HK-2 (cell line): Measurements from ENCODE around the gene NEGR1.
"Not testable (repeated sequence)": the region's sequence is repeated elsewhere in the genome, so short reads cannot be mapped to it uniquely, and the experiment has no call there.

Source experiments
- DNase-seq: peaks from one replicate; pipeline ENCODE4 v3.0.0-alpha.2; 2018; ENCODE audit not compliant: unreplicated experiment

Gene NEGR1

DNA sequence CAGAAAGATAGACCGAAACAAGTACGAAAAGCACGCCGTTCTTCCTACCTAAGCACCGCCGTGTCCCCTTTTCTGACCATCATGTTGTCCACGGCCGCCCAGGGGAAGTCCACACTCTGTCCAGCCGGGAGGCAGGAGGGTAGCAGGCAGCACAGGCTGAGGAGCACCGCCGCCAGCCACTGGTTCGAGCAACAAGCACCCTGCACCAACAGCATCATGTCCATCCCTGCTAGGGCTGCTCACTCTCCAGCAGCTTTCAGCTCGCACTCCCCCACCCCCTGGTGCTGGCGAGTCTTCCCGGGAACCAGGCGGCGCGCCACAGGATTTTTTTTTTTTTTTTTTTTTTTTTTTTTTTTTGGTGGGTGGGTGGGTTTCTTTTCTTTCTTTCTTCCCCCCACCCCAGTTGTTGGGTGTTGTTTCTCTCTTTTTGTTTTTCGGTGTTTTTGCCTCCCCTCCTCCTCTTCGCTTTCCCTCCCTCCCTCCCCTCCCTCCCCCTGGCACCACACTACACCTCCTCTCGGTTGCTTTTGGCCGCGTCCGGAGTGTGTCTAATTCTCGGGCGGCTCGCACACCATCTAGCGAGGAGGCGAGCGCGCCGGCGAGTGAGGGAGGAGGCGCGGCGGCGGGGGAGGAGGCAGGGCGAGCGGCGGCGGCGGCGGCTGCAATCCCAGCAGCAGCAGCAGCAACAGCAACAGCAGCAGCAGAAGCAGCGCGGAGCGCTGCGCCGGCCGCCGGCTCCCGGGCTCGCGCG, at the start of gene NEGR1:
Gene NEGR1 (minus strand): TSS at position 269 of the 751 bp plus-strand sequence.
- DNase-seq, result peak; percentile 91

DNA sequence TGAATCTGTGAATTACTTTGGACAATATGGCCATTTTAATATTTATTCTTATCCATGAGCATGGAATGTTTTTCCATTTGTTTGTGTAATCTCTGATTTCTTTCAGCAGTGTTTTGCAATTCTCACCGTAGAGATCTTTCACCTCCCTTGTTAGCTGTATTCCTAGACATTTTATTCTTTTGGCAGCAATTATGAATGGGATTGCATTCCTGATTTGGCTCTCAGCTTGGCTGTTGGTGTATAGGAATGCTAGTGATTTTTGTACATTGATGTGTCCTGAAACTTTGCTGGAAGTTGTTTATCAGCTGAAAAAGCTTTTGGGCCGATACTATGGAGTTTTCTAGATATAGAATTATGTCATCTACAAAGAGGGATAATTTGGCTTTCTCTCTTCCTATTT, 44.2 kb upstream of the NEGR1 start:
- no peak for DNase-seq

GRCh38 chr1:72324451-72324850, 42.1 kb upstream of the NEGR1 start:
- no peak for DNase-seq

DNA sequence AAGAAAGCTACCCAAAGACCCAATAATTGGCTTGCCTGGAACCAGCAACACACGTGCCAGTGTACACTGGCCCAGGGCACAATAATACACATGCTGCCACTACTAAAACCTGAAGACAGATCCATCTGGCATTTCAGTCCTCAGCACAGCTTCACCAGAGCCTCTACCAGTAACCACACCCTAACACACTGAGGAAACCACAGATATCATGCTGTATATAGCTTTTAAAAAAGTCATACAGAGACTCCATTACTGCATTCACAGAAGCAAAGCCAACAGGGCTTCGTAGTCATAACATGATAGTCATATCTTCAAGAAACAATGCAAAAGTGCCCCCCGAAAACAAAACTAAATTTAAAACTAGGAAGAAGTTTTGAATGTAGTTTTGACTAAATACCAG, 40.6 kb upstream of the NEGR1 start:
- DNase-seq, result no peak

DNA sequence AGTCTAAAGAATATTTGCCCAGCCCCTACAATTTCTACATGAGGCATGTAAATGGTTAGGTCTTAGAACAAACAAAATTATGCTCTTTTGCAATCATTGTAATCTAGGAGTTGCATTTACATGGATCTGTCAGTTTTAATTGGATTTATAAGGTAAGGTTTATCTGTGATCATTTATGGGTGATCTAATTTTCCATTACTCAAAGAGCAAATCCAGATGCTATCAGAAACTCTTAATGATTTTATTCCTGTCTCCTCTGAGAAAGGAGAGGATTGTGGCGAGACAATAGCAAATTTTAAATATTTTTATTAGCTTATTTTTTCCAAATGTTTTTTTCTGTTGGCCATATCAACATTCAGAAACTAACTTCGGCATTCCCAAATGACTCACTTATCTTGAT, 14.2 kb upstream of the NEGR1 start:
- no peak for DNase-seq

GRCh38 chr1:72288886-72289285, 6.5 kb upstream of the NEGR1 start:
- DNase-seq, result no peak

DNA sequence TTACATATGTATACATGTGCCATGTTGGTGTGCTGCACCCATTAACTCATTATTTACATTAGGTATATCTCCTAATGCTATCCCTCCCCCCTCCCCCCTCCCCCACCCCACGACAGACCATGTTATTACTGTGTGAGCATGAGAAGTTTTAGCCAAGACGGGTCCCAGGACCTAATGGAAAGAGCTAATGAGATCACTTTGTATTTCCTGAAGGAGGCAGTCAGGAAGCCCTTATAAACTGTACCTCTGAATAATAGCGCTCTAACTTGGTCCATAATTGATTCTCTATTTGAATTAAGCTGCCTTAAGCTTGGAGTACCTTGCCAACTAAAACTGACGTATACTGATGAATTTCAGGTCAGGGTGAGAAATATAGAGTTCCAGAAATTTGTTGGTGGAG, 4.1 kb upstream of the NEGR1 start:
- DNase-seq, result no peak

DNA sequence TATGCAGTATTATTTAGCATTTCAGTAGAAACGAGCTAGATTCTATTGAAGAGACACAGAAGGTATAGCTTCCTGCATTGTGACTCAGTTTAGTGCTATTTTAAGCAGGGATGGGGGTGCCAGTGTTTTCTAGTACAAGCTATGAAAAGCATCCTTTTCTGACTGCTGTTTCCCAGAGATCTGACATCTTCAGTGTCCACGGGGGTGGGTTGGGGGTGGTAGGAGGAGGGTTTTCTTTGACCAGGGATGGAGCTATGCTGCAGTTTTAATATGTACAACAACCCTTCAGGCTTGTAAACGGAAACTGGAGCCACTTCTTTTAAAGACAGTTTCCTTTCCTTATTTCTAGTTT, 2.7 kb upstream of the NEGR1 start:
- DNase-seq, result no peak

DNA sequence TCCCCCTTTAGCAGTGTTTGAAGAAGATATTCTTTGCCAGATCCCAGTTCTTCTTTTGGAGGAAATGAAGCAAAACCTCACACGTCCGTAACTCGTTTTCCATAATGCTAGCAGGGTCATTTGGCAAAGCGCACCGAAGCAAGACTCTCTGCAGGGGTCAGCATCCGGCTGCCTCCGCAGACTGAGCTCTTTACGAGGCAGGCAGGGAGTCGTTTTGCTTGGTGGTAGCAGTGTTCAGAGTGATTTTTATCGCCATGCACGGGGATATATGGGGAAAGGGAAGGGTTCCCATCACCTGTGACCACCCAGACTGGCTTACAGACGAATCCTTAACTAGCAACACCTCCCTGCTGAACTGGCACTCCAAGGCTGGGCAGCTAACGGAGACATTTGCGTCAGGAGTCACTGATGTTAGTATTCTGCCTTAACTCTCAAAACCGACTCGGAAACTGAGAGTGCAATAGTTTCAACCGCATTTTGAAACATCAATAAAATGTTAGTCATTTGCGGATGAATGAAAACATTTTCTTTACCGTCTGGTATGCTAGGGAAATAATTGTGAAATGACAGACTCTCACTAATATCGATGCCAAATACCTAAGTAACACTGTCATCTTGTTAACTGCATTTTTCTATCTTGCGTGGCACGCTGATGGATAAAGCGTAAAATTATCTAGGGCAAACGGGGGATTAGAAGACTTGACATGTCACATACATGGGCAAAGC, 2.2 kb upstream of the NEGR1 start:
- DNase-seq, result peak; percentile 64

DNA sequence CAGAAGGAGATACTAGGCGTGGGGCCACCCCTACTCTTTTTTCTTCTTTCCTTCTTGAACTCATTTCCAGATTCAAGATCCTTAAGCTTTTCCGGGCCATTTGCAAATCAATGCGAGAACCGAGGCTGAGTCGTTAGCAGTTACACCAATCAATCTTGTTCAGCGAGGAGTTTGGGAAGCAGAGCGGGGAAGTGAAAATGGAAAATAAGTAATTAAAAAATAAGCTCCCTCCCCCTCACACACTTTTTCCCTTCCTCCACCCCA, 1.7 kb upstream of the NEGR1 start:
- no peak for DNase-seq

GRCh38 chr1:72283307-72284083, 1.2 kb upstream of the NEGR1 start:
- DNase-seq, result peak; percentile 71

- DNase-seq, result no peak
Observed at GRCh38 chr1:72283022-72283306, 625 bp upstream of the NEGR1 start.

DNA sequence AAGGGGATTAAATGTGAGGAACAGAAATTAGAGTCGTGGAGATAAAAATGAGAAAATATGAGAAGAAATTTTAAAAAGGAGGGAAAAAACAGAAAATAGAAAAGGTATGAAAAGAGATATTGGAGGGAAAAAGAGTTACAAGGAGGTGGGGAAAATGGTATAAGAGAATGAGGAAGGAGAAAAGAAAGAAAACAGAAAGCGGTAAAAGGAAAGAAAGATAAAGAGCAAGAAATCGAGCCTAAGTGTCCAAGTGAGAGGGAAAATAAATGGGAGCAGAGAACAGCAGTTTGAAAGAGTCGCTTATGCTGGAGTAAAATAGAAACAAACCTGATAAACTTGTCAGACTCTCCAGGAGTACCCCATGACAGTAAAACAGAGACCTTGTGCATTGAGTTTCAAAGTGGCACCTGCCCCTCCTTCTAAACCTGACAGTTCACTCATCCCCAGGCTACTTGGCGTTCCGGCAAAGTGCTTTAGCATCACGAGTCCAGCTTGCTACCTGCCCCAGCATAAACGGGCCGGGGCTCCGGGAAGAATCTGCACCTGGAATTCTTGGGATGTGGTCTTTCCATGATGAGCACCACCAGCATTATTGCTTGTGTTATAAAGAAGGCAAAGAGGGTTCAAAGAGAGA, 585 bp downstream of the NEGR1 start:
- DNase-seq, result no peak

- DNase-seq, result no peak
Observed at GRCh38 chr1:72281144-72281543, 1.2 kb downstream of the NEGR1 start.

- no peak for DNase-seq
Observed at GRCh38 chr1:72280711-72281110, 1.6 kb downstream of the NEGR1 start.

- no peak for DNase-seq
Observed at GRCh38 chr1:72280131-72280530, 2.2 kb downstream of the NEGR1 start.

DNA sequence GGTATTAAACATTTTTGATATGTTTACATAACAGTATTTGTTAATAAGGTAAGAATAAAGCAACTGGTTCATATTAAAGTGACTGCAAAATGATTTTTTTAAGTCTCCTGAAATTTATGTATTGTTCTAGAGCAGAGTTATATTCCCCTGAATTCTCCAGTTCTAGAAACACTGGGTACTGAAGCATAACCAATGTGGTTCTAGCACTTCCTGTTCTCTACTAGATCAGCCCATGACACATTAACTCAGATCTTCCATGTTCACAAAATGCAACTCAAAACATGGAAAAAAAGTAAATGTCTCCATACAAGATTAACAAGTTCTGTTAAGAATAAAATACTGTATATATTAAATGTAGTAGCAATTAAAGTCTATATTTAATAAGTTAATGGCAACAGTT, 3.9 kb downstream of the NEGR1 start:
- DNase-seq, result no peak

DNA sequence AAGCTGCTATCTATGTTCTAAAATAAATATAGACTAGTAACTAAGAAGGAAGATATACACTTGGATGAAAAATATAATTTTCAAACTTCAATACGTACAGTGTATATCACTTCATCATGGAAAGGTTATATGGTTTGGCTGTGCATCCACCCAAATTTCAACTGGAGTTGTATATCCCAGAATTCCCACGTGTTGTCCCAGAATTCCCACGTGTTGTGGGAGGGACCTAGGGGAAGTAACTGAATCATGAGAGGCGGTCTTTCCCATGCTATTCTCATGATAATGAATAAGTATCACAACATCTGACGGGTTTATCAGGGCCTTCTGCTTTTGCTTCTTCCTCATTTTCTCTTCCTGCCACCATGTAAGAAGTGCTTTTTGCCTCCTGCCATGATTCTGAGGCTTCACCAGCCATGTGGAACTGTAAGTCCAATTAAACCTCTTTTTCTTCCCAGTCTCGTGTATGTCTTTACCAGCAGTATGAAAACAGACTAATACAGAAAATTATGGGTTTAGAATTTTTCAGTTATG, 10.7 kb downstream of the NEGR1 start:
- no peak for DNase-seq

GRCh38 chr1:72262735-72263134, 19.6 kb downstream of the NEGR1 start:
- no peak for DNase-seq

- no peak for DNase-seq
Observed at GRCh38 chr1:72253132-72253531, 29.2 kb downstream of the NEGR1 start.

DNA sequence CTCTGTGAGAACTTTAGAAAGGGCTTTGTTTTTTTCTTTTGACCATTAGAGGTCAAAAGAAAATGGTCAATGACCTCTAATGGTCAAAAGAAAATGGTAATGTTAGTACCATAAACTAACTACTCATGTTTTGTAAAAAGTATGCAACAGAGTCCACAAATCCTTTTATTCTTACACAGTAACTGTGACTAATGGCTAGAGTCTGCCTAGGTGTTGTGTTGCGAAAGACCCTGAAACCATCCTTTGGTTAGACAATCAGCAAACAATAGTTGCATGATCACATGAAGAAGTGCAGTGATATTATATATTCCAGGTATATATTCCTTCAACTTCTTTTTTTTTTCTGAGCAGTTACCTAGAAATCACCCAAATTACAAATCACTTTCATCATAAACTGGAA, 40.9 kb downstream of the NEGR1 start:
- DNase-seq, result no peak

DNA sequence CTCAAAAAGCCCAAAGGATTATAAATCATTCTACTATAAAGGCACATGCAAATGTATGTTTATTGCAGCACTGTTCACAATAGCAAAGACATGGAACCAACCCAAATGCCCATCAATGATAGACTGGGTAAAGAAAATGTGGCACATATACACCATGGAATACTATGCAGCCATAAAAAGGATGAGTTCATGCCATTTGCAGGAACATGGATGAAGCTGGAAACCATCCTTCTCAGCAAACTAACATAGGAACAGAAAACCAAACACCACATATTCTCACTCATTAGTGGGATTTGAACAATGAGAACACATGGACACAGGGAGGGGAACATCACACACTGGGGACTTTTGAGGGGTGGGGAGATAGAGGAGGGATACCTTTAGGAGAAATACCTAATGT, 46.4 kb downstream of the NEGR1 start:
- DNase-seq, result not testable (repeated sequence)

DNA sequence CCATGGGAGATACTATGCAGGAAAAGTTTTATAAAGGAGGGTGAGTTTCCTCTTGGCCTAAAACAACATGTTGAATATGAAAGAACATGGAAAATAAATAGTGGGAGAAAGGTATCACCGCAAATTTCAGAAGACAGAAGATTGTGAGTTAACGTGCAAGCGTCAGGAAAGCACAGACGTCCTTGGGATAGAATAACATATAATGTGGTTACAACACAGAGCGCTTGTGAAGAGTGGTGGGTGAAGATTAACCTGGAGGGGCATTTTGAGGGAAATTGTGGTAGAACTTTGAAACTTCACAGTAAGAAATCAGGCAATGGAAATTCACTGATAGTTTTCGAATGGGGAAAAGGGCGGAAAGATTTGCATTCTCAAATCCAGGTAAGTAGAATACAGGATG, 47.3 kb downstream of the NEGR1 start:
- no peak for DNase-seq
